ENCODE data around the gene TRIOBP.

GRCh38 chr22:37765498-37765897 lies 68.7 kb downstream of the TRIOBP start:
- TF ChIP-seq, protein P1, sequence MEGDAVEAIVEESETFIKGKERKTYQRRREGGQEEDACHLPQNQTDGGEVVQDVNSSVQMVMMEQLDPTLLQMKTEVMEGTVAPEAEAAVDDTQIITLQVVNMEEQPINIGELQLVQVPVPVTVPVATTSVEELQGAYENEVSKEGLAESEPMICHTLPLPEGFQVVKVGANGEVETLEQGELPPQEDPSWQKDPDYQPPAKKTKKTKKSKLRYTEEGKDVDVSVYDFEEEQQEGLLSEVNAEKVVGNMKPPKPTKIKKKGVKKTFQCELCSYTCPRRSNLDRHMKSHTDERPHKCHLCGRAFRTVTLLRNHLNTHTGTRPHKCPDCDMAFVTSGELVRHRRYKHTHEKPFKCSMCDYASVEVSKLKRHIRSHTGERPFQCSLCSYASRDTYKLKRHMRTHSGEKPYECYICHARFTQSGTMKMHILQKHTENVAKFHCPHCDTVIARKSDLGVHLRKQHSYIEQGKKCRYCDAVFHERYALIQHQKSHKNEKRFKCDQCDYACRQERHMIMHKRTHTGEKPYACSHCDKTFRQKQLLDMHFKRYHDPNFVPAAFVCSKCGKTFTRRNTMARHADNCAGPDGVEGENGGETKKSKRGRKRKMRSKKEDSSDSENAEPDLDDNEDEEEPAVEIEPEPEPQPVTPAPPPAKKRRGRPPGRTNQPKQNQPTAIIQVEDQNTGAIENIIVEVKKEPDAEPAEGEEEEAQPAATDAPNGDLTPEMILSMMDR (IDR thresholded peaks at IDR 0.05): no peak
- no peak for TF ChIP-seq POLR2A (IDR thresholded peaks at IDR 0.05)

All from Peyer's patch (tissue), 4 donors.